Stimulated activated naive CD8-positive, alpha-beta T cell treated with anti-CD3 and anti-CD28 coated beads, Interleukin-15, Interleukin-2, amounts not matched to agents 100 U/mL and 50 U/mL, for 24 hours (primary cell): Measurements from ENCODE around the gene KCNN3.

Experiments used
- ATAC-seq: fragments of 150-1000 bp; cut with Tn5 transposase; one replicate; pipeline ENCODE4 v1.10.0; 2021
- DNase-seq: peaks from one replicate; pipeline ENCODE4 v3.0.0; 2021

KCNN3 gene

GRCh38 chr1:154813846-154814505, 56.1 kb downstream of the KCNN3 start:
- ATAC-seq (no peak), DNase-seq (no peak)

- no peak for DNase-seq
- no peak for ATAC-seq
Observed at GRCh38 chr1:154813300-154813816, 56.7 kb downstream of the KCNN3 start.

- DNase-seq: no peak
- ATAC-seq: no peak
Observed at GRCh38 chr1:154812877-154813276, 57.2 kb downstream of the KCNN3 start.

- ATAC-seq: peak; percentile 85
Observed at GRCh38 chr1:154810571-154810970, 59.5 kb downstream of the KCNN3 start.

GRCh38 chr1:154809436-154810413, 60.4 kb downstream of the KCNN3 start:
- peak; percentile 25 for DNase-seq
- peak; percentile 71 for ATAC-seq

More at GRCh38 chr1:154810571-154810970, 59.5 kb downstream of the KCNN3 start:
- peak; percentile 23 for DNase-seq

- DNase-seq (no peak), ATAC-seq (no peak)
Observed at GRCh38 chr1:154808909-154809262, 61.2 kb downstream of the KCNN3 start.

GRCh38 chr1:154808261-154808908, 61.7 kb downstream of the KCNN3 start:
- DNase-seq (no peak), ATAC-seq (no peak)

GRCh38 chr1:154807048-154807591, 63.0 kb downstream of the KCNN3 start:
- ATAC-seq (no peak), DNase-seq (no peak)

- ATAC-seq (no peak), DNase-seq (no peak)
Observed at GRCh38 chr1:154806333-154806732, 63.7 kb downstream of the KCNN3 start.

- ATAC-seq (no peak), DNase-seq (no peak)
Observed at GRCh38 chr1:154802982-154803920, 66.8 kb downstream of the KCNN3 start.

GRCh38 chr1:154802336-154802969, 67.6 kb downstream of the KCNN3 start:
- DNase-seq: no peak
- no peak for ATAC-seq

GRCh38 chr1:154801234-154802011, 68.7 kb downstream of the KCNN3 start:
- ATAC-seq: no peak

GRCh38 chr1:154799188-154799587, 70.9 kb downstream of the KCNN3 start:
- DNase-seq (no peak), ATAC-seq (no peak)

More at GRCh38 chr1:154801234-154802011, 68.7 kb downstream of the KCNN3 start:
- DNase-seq: no peak

- ATAC-seq (no peak), DNase-seq (no peak)
Observed at GRCh38 chr1:154798645-154799044, 71.4 kb downstream of the KCNN3 start.

GRCh38 chr1:154797175-154797574, 72.9 kb downstream of the KCNN3 start:
- no peak for ATAC-seq
- DNase-seq: no peak

- no peak for DNase-seq
- no peak for ATAC-seq
Observed at GRCh38 chr1:154796303-154796892, 73.7 kb downstream of the KCNN3 start.

GRCh38 chr1:154794608-154795007, 75.5 kb downstream of the KCNN3 start:
- ATAC-seq: no peak

GRCh38 chr1:154793685-154794084, 76.4 kb downstream of the KCNN3 start:
- DNase-seq (no peak), ATAC-seq (no peak)

More at GRCh38 chr1:154794608-154795007, 75.5 kb downstream of the KCNN3 start:
- DNase-seq: no peak

GRCh38 chr1:154792899-154793298, 77.2 kb downstream of the KCNN3 start:
- no peak for ATAC-seq
- DNase-seq: no peak
